Neuronal stem cell (in vitro differentiated cells): Measurements from ENCODE around the gene PPP1R14B.
A peak's percentile ranks its signal among the peaks of the same experiment; 100 is the strongest.

ENCODE experiments used
- DNase-seq: peaks from one replicate; pipeline ENCODE4 v3.0.0-alpha.2; 2013; ENCODE audit warnings: low spot score
- H2AFZ ChIP-seq: one replicate; pipeline ENCODE4 v1.6.1; 2013; ENCODE audit warnings: mild to moderate bottlenecking, low read length, inconsistent platforms
- H2AK5ac ChIP-seq: 2 replicates; pipeline ENCODE4 v1.6.1; 2013; ENCODE audit warnings: low read depth, mild to moderate bottlenecking, inconsistent platforms, low read length, moderate library complexity, mixed read lengths
- H2BK120ac ChIP-seq: 2 replicates; pipeline ENCODE4 v1.6.1; 2013; ENCODE audit warnings: low read depth, mild to moderate bottlenecking, inconsistent platforms, low read length, moderate library complexity, mixed read lengths
- H2BK12ac ChIP-seq: one replicate; pipeline ENCODE4 v1.6.1; 2013; ENCODE audit warnings: low read length, inconsistent platforms
- H2BK15ac ChIP-seq: 2 replicates; pipeline ENCODE4 v1.6.1; 2013; ENCODE audit warnings: mild to moderate bottlenecking, low read length, inconsistent platforms, mixed read lengths
- H2BK5ac ChIP-seq: one replicate; pipeline ENCODE4 v1.6.1; 2013; ENCODE audit warnings: inconsistent platforms, mild to moderate bottlenecking, low read length, moderate library complexity
- H3K14ac ChIP-seq: one replicate; pipeline ENCODE4 v1.6.1; 2013; ENCODE audit warnings: low read length, inconsistent platforms
- H3K18ac ChIP-seq: 2 replicates; pipeline ENCODE4 v1.6.1; 2013; ENCODE audit warnings: low read length, inconsistent platforms
- H3K23ac ChIP-seq: 2 replicates; pipeline ENCODE4 v1.6.1; 2013; ENCODE audit warnings: low read depth, mild to moderate bottlenecking, mixed read lengths, low read length, inconsistent platforms; ENCODE audit not compliant: poor library complexity
- H3K27ac ChIP-seq: replicated peaks from 3 replicates; pipeline ENCODE4 v1.5.1; 2013; ENCODE audit warnings: low read length, inconsistent platforms
- H3K27me3 ChIP-seq, 3 experiments: 2 replicates each; pipeline ENCODE4 v1.6.1; 2013; ENCODE audit warnings: low read length in 3 of 3, mild to moderate bottlenecking in 2 of 3, inconsistent platforms in 1 of 3, low read depth in 1 of 3, mixed read lengths in 1 of 3, moderate library complexity in 1 of 3; ENCODE audit not compliant: control insufficient read depth in 3 of 3, insufficient read depth in 3 of 3
- H3K36me3 ChIP-seq, 2 donors: replicated peaks in 1 of 2; 2 replicates each; pipeline ENCODE4 v1.6.1; 2013; ENCODE audit warnings: low read length in 2 of 2; ENCODE audit not compliant: control insufficient read depth in 2 of 2, insufficient read depth in 2 of 2
- H3K4ac ChIP-seq: 2 replicates; pipeline ENCODE4 v1.6.1; 2013; ENCODE audit warnings: inconsistent platforms, mild to moderate bottlenecking, low read length, moderate library complexity
- H3K4me1 ChIP-seq, 2 donors: 1 replicate in 1 of 2; 2 replicates in 1 of 2; pipeline ENCODE4 v1.6.1; 2013; ENCODE audit warnings: low read length in 2 of 2, low read depth in 1 of 2; ENCODE audit not compliant: control insufficient read depth in 2 of 2, insufficient read depth in 1 of 2
- H3K4me2 ChIP-seq: one replicate; pipeline ENCODE4 v1.6.1; 2013; ENCODE audit warnings: mild to moderate bottlenecking, low read length, inconsistent platforms; ENCODE audit not compliant: insufficient read depth, poor library complexity, severe bottlenecking
- H3K4me3 ChIP-seq, 2 donors: 2 replicates each; pipeline ENCODE4 v1.5.1; 2013; ENCODE audit warnings: low read length in 2 of 2, mild to moderate bottlenecking in 2 of 2, inconsistent platforms in 1 of 2, moderate library complexity in 1 of 2
- H3K79me1 ChIP-seq: one replicate; pipeline ENCODE4 v1.6.1; 2013; ENCODE audit warnings: low read depth, mild to moderate bottlenecking, inconsistent platforms, low read length, moderate library complexity
- H3K9ac ChIP-seq: one replicate; pipeline ENCODE4 v1.6.1; 2013; ENCODE audit warnings: mild to moderate bottlenecking, low read depth, low read length, inconsistent platforms; ENCODE audit not compliant: poor library complexity
- H3K9me3 ChIP-seq, 2 donors: replicated peaks in 1 of 2; 2 replicates each; pipeline versions ENCODE3 to v1.6.1; 2013; ENCODE audit warnings: low read length in 2 of 2, mild to moderate bottlenecking in 2 of 2, inconsistent platforms in 1 of 2, low read depth in 1 of 2, mixed read lengths in 1 of 2, moderate library complexity in 1 of 2; ENCODE audit not compliant: control insufficient read depth in 2 of 2, insufficient read depth in 1 of 2
- H4K8ac ChIP-seq: one replicate; pipeline ENCODE4 v1.6.1; 2013; ENCODE audit warnings: low read depth, mild to moderate bottlenecking, inconsistent platforms, low read length, moderate library complexity
- H4K91ac ChIP-seq: one replicate; pipeline ENCODE4 v1.6.1; 2013; ENCODE audit warnings: low read length, low read depth, mild to moderate bottlenecking, inconsistent platforms; ENCODE audit not compliant: poor library complexity
- WGBS, 2 donors: extraction: QIAGEN DNeasy Blood & Tissue Kit; methylation state at CpG; one replicate each; pipeline ENCODE4 v1.1.7; 2013; ENCODE audit warnings: missing lambda C conversion rate in 2 of 2, mixed read lengths in 1 of 2; ENCODE audit not compliant: insufficient read length in 2 of 2, insufficient replicate concordance in 1 of 2; ENCODE audit errors: extremely low coverage in 2 of 2; 5-methylcytosine and 5-hydroxymethylcytosine counted together

PPP1R14B gene

GRCh38 chr11:64292460-64293254, 45.9 kb upstream of the PPP1R14B start:
- H3K9me3 ChIP-seq, result no peaks in the 10 kb centered on the region
- peaks cover 2% of the 10 kb centered on the region for H3K79me1 ChIP-seq
- peak overlapping the region; percentile 81 for H2AK5ac ChIP-seq
- H3K18ac ChIP-seq, result peak overlapping the region; percentile 82
- WGBS, 2 donors, result no CpG with 5 or more reads among the region's 42 CpGs
- no peak overlapping the region for H3K4me3 ChIP-seq
- H3K9ac ChIP-seq, result peak overlapping the region; percentile 74
- H3K27ac ChIP-seq, result no peak overlapping the region
- H4K91ac ChIP-seq, result no peak overlapping the region
- H4K8ac ChIP-seq, result peak overlapping the region; percentile 31
- H3K4ac ChIP-seq, result no peak overlapping the region
- no peaks in the 10 kb centered on the region for H3K36me3 ChIP-seq
- H2BK120ac ChIP-seq, result no peak overlapping the region
- H2BK5ac ChIP-seq, result peak overlapping the region; percentile 17
- H2BK15ac ChIP-seq, result peak overlapping the region; percentile 34
- peaks cover 48 to 84% (median 83%) of the 10 kb centered on the region in 3 experiments for H3K27me3 ChIP-seq
- peak overlapping the region; percentile 79 for H2AFZ ChIP-seq
- peak overlapping the region; percentile 67 for H3K14ac ChIP-seq
- peaks cover 6 to 18% of the 10 kb centered on the region in 2 donors for H3K4me1 ChIP-seq
- peak overlapping the region; percentile 16 for H2BK12ac ChIP-seq
- no peak for DNase-seq
- H3K4me2 ChIP-seq, result peak overlapping the region; percentile 60
- peak overlapping the region; percentile 94 for H3K23ac ChIP-seq

GRCh38 chr11:64291752-64292459, 45.2 kb upstream of the PPP1R14B start:
- peak overlapping the region; percentile 17 for H2BK5ac ChIP-seq
- peak overlapping the region; percentile 20 to 68 for H3K4me3 ChIP-seq
- peaks cover 6 to 13% of the 10 kb centered on the region in 2 donors for H3K4me1 ChIP-seq
- H2AK5ac ChIP-seq, result peak overlapping the region; percentile 81
- H2BK15ac ChIP-seq, result no peak overlapping the region
- H3K27me3 ChIP-seq, result peaks cover 41 to 76% (median 75%) of the 10 kb centered on the region in 3 experiments
- peak overlapping the region; percentile 79 for H2AFZ ChIP-seq
- no peak overlapping the region for H3K4ac ChIP-seq
- no peaks in the 10 kb centered on the region for H3K36me3 ChIP-seq
- no peak overlapping the region for H3K27ac ChIP-seq
- H3K14ac ChIP-seq, result peak overlapping the region; percentile 47
- H4K91ac ChIP-seq, result no peak overlapping the region
- peak overlapping the region; percentile 60 for H3K4me2 ChIP-seq
- H3K9ac ChIP-seq, result peak overlapping the region; percentile 74
- H3K9me3 ChIP-seq, result no peaks in the 10 kb centered on the region
- no CpG with 5 or more reads among the region's 96 CpGs for WGBS, 2 donors
- H3K79me1 ChIP-seq, result peaks cover 2% of the 10 kb centered on the region
- no peak overlapping the region for H2BK12ac ChIP-seq
- peak overlapping the region; percentile 83 for H3K23ac ChIP-seq
- H3K18ac ChIP-seq, result peak overlapping the region; percentile 82
- no peak overlapping the region for H4K8ac ChIP-seq
- H2BK120ac ChIP-seq, result no peak overlapping the region
- DNase-seq, result no peak

GRCh38 chr11:64291262-64291751, 44.6 kb upstream of the PPP1R14B start, which contains the start of gene KCNK4:
Gene KCNK4, plus strand, starts transcription at chr11:64291302. Its CDS starts 1,717 bp downstream, at chr11:64293019.
- peaks cover 8 to 13% of the 10 kb centered on the region in 2 donors for H3K4me1 ChIP-seq
- peak within 1 kb of the TSS; percentile 60 for H3K4me2 ChIP-seq
- H2AFZ ChIP-seq, result peak within 1 kb of the TSS; percentile 79
- peak within 1 kb of the TSS; percentile 15 for H2BK15ac ChIP-seq
- H3K4ac ChIP-seq, result no peak within 1 kb of the TSS
- H3K23ac ChIP-seq, result peak within 1 kb of the TSS; percentile 83
- peak within 1 kb of the TSS; percentile 74 for H3K18ac ChIP-seq
- H4K91ac ChIP-seq, result no peak within 1 kb of the TSS
- peak within 1 kb of the TSS; percentile 74 for H3K9ac ChIP-seq
- no peak within 1 kb of the TSS for H2BK12ac ChIP-seq
- no peaks in the 10 kb centered on the region for H3K9me3 ChIP-seq
- H3K14ac ChIP-seq, result peak within 1 kb of the TSS; percentile 47
- peaks cover 35 to 70% (median 69%) of the 10 kb centered on the region in 3 experiments for H3K27me3 ChIP-seq
- no peak within 1 kb of the TSS for H2BK120ac ChIP-seq
- WGBS, 2 donors, result no CpG with 5 or more reads among the region's 45 CpGs
- no peak within 1 kb of the TSS for H3K27ac ChIP-seq
- peak within 1 kb of the TSS; percentile 20 to 68 for H3K4me3 ChIP-seq
- H3K79me1 ChIP-seq, result peaks cover 2% of the 10 kb centered on the region
- no peak within 1 kb of the TSS for H4K8ac ChIP-seq
- peak within 1 kb of the TSS; percentile 17 for H2BK5ac ChIP-seq
- no peak for DNase-seq
- no peaks in the 10 kb centered on the region for H3K36me3 ChIP-seq
- H2AK5ac ChIP-seq, result peak within 1 kb of the TSS; percentile 81
